Mucosa of gallbladder (tissue), 1 donor: ENCODE data around the gene TMPRSS9. TPM values are rescaled to one million over a fixed set of nuclear protein-coding genes. Genes with fewer than 3 reads are reported as not detected.

ENCODE experiments used
- DNase-seq: peaks from one replicate; pipeline ENCODE4 v3.0.0-alpha.2; 2020; ENCODE audit warnings: low spot score
- total RNA-seq: library from RNA; stranded (reverse); gene quantifications from one replicate; pipeline ENCODE4 v1.2.1, GENCODE V29; 2021
- donor health status: DM: no; HTN: no; CAD: no.

Gene TMPRSS9
- total RNA-seq, 1 donor from 2014 or later: not detected

DNA sequence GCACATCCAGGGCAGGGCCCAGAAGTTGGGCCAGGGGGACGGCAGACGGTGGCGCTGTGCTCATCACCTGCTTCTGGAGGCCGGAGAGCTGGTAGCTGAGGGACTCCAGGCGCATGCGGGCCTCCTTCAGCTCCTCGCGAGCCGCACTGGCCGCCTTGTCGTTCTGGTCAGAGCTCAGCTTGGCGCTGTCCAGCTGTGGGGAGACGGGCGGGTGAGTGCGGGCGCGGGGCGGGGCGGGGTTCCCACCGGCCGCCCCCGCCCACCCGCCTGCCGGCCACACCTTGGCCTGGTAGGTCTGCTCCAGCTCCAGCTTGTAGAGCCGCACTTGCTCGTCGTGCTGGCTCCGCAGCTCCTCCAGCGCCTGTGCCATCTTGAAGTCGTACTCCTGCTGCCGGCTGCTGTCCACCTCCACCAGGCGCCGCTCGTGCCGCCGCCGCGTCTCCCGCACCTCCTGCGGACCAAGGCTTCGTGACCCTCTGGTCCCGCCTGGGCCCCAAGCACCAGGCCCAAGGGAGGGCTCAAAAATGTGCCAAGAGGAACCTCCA is 74.7 kb downstream of the TMPRSS9 start:
- no peak for DNase-seq

- no peak for DNase-seq
Measured at GRCh38 chr19:2436384-2436783, 76.3 kb downstream of the TMPRSS9 start.

GRCh38 chr19:2436926-2437325 is 76.9 kb downstream of the TMPRSS9 start:
- DNase-seq: no peak

- DNase-seq: no peak
Measured at GRCh38 chr19:2438178-2438577, 78.1 kb downstream of the TMPRSS9 start.

- DNase-seq: no peak
Measured at GRCh38 chr19:2440515-2440914, 80.5 kb downstream of the TMPRSS9 start.

GRCh38 chr19:2441096-2441752 is 81.2 kb downstream of the TMPRSS9 start:
- no peak for DNase-seq

DNA sequence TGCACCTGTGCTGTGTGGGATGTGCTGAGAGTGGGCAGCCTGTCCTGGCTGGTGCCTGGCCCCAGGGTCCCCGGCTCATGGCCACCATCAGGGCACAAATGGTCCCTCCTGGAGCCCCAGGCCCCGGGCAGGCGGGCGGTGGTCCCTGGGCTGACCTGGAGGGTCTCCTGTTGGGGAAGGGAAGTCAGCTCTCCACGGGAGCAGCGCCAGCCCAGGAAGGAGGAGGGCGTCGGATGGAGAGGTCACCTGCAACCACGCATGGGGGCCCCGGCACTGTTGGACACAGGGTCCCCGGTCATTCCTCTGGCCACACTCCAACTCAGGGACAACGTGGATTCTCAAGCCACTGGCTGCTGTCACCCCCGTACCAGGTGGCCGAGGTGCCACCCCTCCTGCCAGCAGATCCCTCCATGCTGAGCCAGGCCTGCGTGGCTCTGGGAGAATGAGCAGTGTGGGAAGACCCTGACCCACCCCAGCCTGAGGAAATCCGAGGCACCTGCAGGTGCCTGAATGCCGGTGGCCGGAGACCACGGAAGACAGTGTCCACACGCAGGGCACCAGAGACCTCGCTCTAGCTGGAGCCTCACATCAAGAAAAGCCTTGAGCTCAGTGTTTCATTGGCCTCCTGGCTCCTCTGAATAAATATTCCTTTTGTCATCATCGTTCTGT is 83.2 kb downstream of the TMPRSS9 start:
- DNase-seq: no peak

- DNase-seq: no peak
Measured at GRCh38 chr19:2443785-2444182, 83.7 kb downstream of the TMPRSS9 start.

DNA sequence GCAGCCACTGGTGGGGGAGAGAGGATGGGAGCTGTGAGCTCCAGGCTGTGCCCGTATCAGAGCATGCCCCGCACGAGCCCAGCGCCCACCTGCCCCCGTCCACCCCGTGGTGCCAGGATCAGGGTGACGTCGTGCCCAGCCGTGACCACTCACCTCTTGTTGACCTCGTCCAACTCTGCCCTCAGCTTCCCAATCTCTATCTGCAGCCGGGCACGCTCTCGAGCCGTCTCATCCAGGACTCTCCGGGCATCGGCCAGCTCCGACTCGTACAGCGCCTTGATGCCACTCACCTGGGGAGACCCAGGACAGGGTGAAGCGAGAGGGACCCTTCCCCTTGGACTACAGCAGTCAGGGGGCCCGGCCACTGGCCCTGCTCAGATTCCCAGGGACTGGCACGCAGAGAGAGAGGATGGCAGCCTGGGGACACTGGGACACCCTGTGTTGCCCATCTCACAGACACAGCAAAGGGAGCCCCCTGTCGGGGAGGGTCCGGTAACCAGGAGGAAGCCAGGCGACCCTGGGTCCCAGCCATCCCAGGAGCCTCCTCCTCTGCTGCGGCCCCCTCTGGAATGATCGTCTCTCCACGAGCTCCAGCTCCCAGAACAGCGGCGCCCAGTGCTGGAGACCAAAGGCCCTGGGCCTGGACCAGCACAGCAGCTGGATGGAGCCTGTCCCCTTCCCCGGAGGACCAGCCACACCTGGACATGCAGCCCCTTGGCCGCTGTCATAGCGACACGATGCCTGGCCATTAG is 84.4 kb downstream of the TMPRSS9 start:
- DNase-seq: no peak

DNA sequence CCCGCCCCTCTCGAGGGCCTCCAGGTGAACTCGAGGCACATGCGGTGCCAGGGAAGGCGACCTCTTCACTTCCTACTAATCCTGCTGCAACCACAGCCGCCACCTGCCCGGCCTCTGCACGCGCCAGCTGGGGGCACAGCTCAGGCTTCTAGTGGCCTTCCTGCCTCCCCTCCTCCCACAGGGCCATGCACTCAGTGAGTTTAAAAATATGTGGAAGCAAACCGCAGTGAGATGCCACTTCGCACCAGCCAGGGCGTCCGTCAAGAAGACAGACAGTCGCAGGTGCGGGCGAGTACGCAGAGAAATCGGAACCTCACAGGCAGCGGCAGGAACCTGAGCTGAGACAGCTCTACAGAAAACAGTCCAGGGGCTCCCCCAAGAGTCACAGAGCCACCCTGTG is 86.3 kb downstream of the TMPRSS9 start:
- DNase-seq: no peak

- no peak for DNase-seq
Measured at GRCh38 chr19:2449019-2449418, 89.0 kb downstream of the TMPRSS9 start.

DNA sequence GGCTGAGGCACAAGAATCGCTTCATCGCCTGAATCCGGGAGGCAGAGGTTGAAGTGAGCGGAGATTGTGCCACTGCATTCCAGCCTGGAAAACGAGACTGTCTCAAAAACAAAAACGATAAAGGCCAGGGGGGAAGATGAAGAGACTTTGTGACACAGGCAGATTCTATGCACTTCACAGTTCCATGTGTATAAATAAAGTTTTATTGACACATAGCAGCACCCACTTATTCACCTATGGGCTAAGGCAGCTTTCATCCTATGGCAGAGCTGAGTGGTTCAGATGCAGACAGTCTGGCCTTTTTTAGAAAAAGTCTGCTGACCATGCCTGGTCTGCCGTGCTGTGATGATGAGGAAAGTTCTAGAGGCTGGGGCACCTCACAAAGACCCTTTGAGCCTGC is 91.1 kb downstream of the TMPRSS9 start:
- DNase-seq: no peak

GRCh38 chr19:2451741-2452140 is 91.7 kb downstream of the TMPRSS9 start:
- DNase-seq: no peak

- DNase-seq: no peak
Measured at GRCh38 chr19:2453431-2454025, 93.5 kb downstream of the TMPRSS9 start.

DNA sequence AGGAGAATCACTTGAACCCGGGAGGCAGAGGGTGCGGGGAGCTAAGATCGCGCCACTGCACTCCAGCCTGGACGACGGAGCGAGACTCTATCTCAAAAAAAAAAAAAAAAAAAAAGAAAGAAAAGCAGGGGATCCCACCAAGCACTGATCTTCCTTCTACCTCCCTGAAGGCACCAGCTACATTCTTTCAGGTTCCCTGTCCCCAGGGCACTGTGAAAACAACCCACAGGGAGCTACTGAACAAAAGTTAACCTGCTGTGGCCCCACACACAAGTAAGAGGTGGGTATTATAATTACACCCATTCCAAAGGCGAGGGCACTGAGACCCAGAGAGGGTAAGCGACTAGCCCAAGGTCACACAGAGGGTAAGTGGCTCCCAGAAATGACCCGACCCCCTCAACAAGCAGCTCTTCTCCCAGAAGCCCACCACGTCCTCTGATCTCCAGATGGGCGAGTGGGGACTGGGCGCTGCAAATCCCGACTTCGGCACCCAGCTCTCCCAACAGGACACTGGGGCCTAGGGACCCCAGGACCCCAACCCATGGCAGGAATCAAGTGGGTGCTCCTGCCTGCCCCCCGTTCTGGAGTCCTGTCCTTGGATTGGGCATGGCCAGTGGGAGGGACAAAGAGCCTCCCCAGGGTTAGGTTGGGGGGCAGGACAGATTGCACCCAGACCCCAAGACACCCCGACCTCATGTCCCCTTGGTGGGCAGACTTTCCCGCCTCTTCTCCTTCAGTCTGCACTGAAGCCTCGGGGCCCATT is 94.3 kb downstream of the TMPRSS9 start:
- no peak for DNase-seq

GRCh38 chr19:2454962-2455850 is 95.1 kb downstream of the TMPRSS9 start:
- DNase-seq: no peak

DNA sequence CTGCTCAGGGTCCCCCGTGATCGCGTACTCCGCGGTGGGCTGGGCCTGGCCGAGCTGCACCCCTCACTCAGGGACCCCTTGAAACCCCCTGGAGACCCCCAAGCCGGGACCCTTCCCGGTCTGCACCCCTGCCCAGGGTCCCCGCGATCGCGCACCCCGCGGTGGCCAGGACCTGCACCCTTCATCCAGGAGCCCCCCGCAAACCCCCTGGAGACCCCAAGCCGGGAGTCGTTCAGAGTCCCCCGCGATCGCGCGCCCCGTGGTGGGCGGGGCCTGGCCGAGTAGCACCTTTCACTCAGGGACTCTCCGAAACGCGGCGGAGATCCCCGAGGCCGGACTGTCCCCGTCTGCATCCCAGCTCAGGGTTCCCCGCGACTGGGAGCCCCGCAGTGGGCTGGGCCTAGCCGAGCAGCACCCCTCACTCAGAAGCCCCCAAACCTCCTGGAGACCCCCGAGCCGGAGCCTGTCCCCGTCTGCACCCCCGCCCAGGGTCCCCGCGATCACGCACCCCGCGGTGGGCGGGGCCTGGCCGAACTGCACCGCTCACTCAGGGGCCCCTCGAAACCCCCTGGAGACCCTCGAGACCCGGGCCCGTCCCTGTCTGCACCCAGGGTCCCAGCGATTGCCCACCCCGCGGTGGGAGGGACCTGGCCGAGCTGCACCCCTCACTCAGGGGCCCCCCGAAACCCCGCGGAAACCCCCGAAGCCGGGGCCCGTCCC is 95.9 kb downstream of the TMPRSS9 start:
- no peak for DNase-seq

GRCh38 chr19:2457394-2458037 is 97.5 kb downstream of the TMPRSS9 start:
- no peak for DNase-seq

GRCh38 chr19:2458054-2458453 is 98.0 kb downstream of the TMPRSS9 start:
- DNase-seq: no peak
